Retinal pigment epithelial cell (primary cell): ENCODE results near the gene HEATR3.

ENCODE experiments used
- DNase-seq: peaks from one replicate; pipeline ENCODE4 v3.0.0-alpha.2; 2010; ENCODE audit warnings: low read depth
- H3K4me3 ChIP-seq: 2 replicates; pipeline ENCODE4 v1.5.1; 2011; ENCODE audit warnings: mild to moderate bottlenecking, low read length, control low read depth, moderate library complexity
- CTCF ChIP-seq: conservative IDR thresholded peaks from 2 replicates; pipeline ENCODE4 v1.5.1; 2011; ENCODE audit warnings: low read depth, low read length, control low read depth, inconsistent platforms

Gene HEATR3

GRCh38 chr16:50081428-50082018 is 15.8 kb downstream of the HEATR3 start:
- no peak overlapping the region for H3K4me3 ChIP-seq
- TF ChIP-seq CTCF = no peak
- DNase-seq = no peak

- DNase-seq = no peak
- TF ChIP-seq CTCF = no peak
- H3K4me3 ChIP-seq = no peak overlapping the region
These were observed 18.2 kb downstream of the HEATR3 start for GRCh38 chr16:50083996-50084395.

- H3K4me3 ChIP-seq = no peak overlapping the region
- DNase-seq = no peak
- no peak for TF ChIP-seq CTCF
These were observed 20.4 kb downstream of the HEATR3 start for GRCh38 chr16:50086176-50086575.

- TF ChIP-seq CTCF = no peak
- no peak for DNase-seq
- H3K4me3 ChIP-seq = no peak overlapping the region
These were observed 22.5 kb downstream of the HEATR3 start for GRCh38 chr16:50088302-50088701.

- H3K4me3 ChIP-seq = no peak overlapping the region
- DNase-seq = no peak
- TF ChIP-seq CTCF = no peak
These were observed 27.1 kb downstream of the HEATR3 start for GRCh38 chr16:50092891-50093290.

DNA sequence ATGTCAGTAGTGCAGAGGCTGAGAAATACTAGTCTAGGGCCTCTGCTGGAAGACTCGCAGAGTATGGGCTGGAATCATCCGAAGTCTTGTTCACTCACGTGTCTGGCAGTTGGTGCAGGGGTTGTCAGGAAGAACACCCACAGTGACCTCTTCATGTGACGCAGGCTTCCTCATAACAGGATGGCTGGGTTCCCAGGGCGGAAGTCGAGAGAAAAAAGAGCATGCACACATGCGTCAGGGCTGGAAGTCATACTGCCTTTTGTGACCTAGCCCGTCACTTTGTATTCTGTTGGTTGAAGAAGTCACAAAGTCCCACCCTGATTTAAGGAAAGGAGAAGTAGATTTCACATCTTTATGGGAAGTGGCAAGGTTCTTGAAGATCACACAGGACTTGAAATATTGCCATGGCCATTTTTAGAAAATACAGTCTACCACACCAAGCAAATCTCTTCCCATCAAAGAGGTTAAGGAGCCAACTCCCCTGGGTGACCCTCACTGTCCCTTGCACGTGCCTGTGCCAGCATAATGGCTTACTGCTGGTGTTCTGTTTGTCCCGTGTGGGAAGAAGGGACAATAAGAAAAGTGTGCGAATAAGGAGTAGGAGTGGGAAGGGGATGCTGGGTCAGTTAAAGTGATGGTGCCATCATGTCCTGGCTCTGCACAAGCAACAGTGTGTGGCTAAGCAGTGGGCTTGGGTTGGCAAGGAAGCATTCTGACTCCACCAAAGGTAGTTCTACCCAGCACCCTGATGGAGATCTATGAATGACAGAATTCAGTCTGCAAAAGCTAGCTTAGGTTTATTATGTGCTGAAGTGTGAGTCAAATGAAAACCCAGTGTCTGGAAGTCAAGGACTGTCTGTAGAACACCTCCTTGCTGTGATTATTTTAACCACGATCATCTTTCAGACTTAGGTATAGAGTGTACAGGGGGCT is 28.1 kb downstream of the HEATR3 start:
- DNase-seq = no peak
- TF ChIP-seq CTCF = no peak
- H3K4me3 ChIP-seq = no peak overlapping the region

- no peak for TF ChIP-seq CTCF
- H3K4me3 ChIP-seq = no peak overlapping the region
- no peak for DNase-seq
These were observed 31.0 kb downstream of the HEATR3 start for GRCh38 chr16:50096791-50097190.
